Astrocyte of the hippocampus (primary cell): ENCODE measurements around the gene INO80D.
"Not testable (repeated sequence)": the region's sequence is repeated elsewhere in the genome, so short reads cannot be mapped to it uniquely, and the experiment has no call there.

Source experiments
- DNase-seq: peaks from one replicate; pipeline ENCODE4 v3.0.0; 2011; ENCODE audit warnings: low read depth, low spot score

Gene INO80D

DNA sequence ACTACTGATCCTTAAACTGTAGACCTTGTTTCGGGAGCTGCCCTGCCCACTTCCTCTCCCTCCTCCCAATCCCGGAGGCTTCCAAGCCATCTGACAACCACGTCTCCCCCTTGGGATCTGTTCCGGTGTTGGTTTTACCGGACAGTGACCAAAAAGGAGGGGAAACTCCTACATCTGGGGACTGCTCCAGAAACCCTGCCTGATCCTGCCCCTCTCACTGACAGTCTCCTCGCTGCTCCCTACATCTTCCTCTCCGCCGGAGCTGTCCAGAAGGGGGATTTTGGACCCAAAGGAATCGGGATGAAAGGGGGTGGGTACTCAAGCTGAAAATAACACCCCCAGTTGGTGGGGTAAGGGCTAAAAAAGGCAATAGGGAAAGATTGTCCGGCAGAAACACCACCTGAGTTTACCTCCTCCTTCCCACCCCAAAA lies 1.5 kb downstream of the INO80D start:
- DNase-seq: peak; percentile 72

- DNase-seq: peak; percentile 37
Observed at GRCh38 chr2:206083602-206084438, 2.2 kb downstream of the INO80D start.

DNA sequence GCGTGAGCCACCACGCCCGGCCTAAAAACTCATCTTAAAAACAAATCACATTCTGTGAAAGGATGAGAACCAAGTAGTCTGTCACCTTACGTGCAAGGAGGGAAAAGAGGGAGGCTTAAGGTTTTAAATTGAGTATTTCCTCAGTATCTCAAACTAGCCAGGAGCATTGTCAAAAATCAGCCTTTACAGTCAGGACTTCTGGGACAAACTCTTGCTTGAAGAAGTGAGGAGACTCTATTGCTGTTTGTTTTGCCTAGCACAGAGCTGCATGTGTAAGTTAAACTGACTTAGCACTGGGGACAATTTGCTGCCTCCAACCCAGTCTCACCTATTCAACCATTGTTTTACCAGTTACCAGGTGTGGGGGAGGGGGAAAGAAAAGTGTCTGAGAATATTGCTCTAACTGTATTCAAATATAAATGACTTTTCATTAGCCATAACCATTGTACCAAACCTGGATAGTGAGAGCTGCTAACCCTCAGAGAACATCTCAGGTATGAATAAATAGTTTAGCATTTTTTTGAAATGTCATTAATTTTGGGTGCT lies 3.6 kb downstream of the INO80D start:
- DNase-seq: no peak

DNA sequence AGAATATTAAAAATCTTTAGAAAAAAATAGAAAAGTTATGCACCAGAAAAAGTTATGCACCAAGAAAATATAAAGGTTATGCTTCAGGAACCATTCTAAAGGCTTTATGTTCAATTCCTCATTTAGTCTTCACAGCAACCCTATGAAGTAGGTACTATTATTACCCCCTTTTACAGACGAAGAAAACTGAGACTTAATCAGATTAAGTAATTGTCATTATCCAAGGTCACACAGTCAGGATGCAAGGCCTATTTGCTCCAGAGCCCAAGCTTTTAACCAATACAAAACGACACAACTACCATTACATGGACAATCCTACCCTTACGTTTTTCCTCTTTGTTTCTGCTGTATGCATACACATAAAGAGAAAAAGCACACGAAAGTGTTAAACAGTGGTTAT lies 5.0 kb downstream of the INO80D start:
- no peak for DNase-seq

- DNase-seq: no peak
Observed at GRCh38 chr2:206079699-206080465, 6.1 kb downstream of the INO80D start.

DNA sequence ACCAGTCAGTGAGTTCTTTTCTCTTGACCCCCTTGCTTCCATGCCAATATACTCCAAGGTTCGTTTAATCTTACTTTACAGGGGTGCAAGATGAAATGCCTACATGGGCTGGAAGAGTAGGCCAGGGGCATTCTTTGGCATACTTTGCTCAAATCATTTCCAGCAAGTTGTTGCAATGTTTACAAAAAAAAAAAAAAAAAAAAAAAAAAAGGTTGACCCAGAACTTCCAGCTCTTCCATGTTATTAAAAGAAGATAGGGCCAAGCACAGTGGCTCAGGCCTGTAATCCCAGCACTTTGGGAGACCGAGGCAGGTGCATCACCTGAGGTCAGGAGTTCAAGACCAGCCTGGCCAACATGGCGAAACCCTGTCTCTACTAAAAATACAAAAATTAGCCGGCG lies 8.1 kb downstream of the INO80D start:
- DNase-seq: not testable (repeated sequence)

- DNase-seq: no peak
Observed at GRCh38 chr2:206075113-206075512, 10.9 kb downstream of the INO80D start.

DNA sequence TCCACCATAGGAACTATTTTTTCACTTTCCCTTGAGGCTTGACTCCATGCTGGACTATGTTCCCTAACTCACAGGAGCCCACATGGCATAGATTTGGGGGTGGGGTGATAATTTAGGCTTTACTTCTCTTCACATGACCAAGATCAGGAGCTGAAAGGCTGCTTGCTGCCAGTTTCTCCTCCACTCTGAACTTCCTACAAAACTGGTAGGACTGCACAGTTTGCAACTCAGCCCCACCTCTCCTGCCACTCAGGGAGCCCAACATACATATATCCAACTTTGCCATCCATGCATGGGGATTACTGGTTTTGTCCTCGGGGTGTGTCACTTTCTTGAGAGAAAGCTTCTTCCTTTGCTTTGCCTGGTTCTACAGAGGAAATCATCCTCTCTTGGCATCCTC lies 14.2 kb downstream of the INO80D start:
- DNase-seq: no peak

DNA sequence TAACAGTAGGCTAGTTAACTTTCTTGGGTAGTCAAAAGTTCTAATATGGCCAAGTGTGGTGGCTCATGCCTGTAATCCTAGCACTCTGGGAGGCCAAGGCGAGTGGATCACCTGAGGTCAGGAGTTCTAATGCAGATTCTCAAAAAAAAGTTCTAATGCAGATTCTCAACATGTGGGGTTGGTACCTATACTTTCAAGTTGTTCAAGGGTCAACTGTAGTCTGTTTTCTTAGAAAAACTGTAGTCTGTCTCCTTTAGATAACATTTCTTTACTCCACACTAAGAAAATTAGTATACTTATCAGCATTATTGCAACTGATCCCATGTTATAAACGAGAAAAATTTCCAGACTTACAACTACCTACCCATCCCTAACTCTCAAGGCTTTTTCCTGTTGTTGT lies 16.6 kb downstream of the INO80D start:
- DNase-seq: no peak

GRCh38 chr2:206068207-206068606 lies 17.8 kb downstream of the INO80D start:
- DNase-seq: no peak

DNA sequence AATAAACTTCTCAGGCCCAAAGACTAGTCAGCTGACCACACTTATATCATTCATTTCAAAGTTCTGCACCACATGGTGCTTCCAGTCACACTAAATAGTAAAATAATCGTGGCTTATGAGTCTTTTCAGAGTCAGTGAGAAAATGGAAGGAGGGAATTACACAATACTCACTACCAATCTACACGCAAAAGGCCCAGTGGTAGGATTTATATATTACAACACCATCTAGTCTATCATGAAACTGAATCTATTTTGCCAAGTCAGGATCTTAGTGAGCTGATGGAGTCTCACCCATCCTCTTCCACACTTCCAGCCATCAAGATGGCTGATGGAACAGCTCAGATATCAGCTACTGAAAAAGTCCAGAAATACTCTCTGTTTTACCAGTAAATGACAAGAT lies 21.9 kb downstream of the INO80D start:
- no peak for DNase-seq

DNA sequence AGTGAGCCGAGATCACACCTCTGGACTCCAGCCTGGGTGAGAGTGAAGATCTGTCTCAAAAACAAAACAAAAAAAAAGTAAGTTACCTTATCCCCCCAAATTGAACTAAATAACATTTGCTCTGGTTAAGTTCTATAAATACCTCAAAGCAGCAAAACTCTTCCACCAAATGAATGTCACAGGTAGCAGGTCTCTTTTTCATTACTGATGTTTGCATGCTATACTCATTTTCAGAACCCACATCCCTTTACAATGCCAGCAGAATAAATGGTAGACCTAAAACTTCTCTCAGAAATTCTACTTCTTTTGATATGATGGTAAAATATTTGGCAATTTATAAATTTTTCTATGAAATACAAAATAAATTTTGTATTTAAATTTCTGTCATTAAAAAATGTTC lies 22.3 kb downstream of the INO80D start:
- no peak for DNase-seq

DNA sequence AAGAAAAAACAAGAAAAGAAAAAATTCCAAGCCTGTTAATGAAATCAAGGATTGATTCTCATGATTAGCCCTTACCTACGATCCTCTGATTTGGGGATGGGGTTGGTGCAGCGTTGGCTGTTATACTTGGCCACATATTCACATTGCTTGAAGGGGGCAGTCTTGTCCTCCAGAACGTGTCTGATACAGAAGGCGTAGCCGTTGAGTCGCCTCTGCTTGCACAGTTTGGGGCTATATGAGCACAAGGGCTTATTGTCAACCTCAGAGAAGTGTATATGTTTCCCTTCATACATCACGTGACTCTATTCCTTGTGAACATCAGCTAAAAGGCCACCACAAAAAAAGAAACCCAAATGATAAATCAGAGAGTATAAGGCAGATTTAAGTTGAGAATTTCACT lies 23.2 kb downstream of the INO80D start:
- no peak for DNase-seq

DNA sequence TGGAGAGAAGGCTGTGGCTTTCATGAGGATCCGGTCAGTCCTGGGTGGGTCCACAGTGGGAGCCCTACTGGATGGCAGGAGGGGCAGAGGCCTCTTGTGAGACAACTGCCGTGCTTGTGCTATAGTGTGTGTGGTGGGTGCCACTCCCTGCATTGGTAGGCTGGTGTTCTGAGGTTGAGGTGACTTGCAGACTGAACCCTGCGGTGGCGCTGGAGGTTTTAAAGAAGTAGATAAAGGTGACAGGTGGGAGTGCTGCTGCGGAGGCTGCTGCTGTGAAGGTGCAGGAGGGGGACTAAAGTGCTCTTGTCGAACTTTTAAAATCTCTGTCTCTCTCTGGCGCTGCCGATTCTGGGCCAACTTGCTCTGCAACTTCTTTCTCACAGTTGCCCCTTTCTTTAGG lies 29.7 kb downstream of the INO80D start:
- DNase-seq: no peak

- DNase-seq: no peak
Observed at GRCh38 chr2:206054952-206055351, 31.0 kb downstream of the INO80D start.

GRCh38 chr2:206051912-206052311 lies 34.1 kb downstream of the INO80D start:
- DNase-seq: no peak

GRCh38 chr2:206049392-206049791 lies 36.6 kb downstream of the INO80D start:
- DNase-seq: no peak

DNA sequence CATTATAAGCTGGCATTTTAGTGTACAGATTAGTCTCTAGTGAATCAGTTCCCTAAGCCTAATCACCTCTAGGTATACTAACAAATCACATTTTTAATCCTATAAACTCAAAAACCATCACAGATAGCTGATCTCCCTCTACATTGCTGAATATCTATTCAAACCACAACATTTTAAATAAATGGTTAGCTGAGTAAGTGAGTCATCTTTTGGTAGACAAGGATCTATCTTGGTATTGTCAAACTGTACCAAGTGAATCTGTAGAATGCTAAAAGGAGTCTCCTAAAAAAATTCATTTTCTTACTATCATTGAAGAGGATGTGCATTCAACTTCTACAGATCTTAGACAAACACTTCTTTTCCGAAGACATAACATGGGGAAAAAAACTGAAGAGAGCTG lies 40.7 kb downstream of the INO80D start:
- DNase-seq: no peak

GRCh38 chr2:206040525-206040924 lies 45.4 kb downstream of the INO80D start:
- DNase-seq: no peak

DNA sequence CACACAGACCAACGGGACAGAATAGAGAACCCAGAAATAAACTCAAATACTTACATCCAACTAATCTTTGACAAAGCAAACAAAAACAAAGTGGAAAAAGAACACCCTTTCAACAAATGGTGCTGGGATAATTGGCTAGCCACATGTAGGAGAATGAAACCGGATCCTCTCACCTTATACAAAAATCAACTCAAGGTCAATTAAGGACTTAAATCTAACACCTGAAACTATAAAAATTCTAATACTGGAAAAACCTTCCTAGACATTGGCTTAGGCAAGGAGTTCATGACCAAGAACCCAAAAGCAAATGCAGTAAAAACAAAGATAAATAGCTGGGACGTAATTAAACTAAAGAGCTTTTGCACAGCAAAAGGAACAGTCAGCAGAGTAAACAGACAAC lies 50.6 kb downstream of the INO80D start:
- DNase-seq: not testable (repeated sequence)

DNA sequence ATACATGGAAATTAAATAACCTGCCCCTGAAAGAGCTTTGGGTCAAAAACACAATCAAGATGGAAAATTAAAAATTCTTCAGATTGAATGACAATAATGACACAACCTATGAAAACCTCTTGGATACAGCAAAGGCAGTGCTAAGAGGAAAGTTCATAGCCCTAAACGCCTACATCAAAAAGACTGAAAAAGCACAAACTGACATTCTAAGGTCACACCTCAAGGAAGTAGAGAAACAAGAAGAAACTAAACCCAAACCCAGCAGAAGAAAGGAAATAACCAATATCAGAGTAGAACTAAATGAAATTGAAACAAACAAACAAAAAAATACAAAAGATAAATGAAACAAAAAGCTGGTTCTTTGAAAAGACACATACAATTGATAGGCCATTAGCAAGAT lies 52.5 kb downstream of the INO80D start:
- not testable (repeated sequence) for DNase-seq

DNA sequence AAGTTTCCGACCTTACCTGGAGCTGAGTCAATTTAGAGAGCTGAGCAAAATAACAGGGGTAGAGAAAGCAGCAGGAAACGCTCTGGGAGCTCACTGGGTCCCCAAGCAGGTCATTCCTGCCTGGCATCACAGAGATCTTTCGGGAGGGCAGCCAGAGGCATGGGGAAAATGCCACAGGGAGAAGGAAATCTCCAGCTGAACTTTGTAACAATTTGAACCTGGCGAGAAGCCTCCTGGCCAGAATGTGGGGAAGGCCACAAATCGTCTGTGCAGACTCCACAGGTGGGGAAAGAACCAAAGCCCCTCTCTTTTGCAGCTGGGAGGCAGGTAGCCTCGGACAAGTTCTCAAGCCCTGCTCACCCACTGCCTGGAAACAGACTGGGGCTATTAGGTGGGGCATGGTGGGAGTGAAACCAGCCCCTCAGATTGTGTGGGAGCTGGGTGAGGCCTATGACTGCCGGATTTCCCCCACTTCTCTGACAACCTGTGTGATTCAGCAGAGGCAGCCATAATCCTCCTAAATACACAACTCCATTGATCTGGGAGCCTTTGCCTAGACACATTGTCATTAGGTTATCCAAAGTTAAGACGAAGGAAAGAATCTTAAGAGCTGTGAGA lies 53.9 kb downstream of the INO80D start:
- DNase-seq: no peak
